Stimulated activated CD8-positive, alpha-beta memory T cell treated with anti-CD3 and anti-CD28 coated beads, Interleukin-7, amount 100 ng/mL, for 4 hours (primary cell): ENCODE data around the gene TP73.
"Not testable (repeated sequence)": the region's sequence is repeated elsewhere in the genome, so short reads cannot be mapped to it uniquely, and the experiment has no call there.

Experiments used
- DNase-seq, 2 donors: peaks; one replicate each; pipeline ENCODE4 v3.0.0-alpha.2; 2020; ENCODE audit warnings: low read depth in 2 of 2

The TP73 gene

GRCh38 chr1:3744646-3745045 lies 92.3 kb downstream of the TP73 start:
- no peak for DNase-seq

- DNase-seq = no peak
Observed at GRCh38 chr1:3745071-3745470, 92.8 kb downstream of the TP73 start.

GRCh38 chr1:3745590-3746381 lies 93.5 kb downstream of the TP73 start:
- no peak for DNase-seq

- no peak for DNase-seq
Observed at GRCh38 chr1:3746389-3746829, 94.1 kb downstream of the TP73 start.

GRCh38 chr1:3746830-3747521 lies 94.7 kb downstream of the TP73 start:
- peak; percentile 64 to 81 for DNase-seq

- no peak for DNase-seq
Observed at GRCh38 chr1:3747522-3747848, 95.2 kb downstream of the TP73 start.

- no peak for DNase-seq
Observed at GRCh38 chr1:3747903-3748302, 95.6 kb downstream of the TP73 start.

GRCh38 chr1:3748316-3748900 lies 96.1 kb downstream of the TP73 start:
- not testable (repeated sequence) for DNase-seq

GRCh38 chr1:3749512-3749911 lies 97.2 kb downstream of the TP73 start:
- DNase-seq = no peak

GRCh38 chr1:3750741-3751140 lies 98.4 kb downstream of the TP73 start:
- DNase-seq = no peak

GRCh38 chr1:3752400-3752945 lies 100.2 kb downstream of the TP73 start, which contains the start of gene CCDC27:
TSS of gene CCDC27 (plus strand) at chr1:3752450. CDS start at chr1:3752482, 32 bp downstream.
- DNase-seq = no peak

GRCh38 chr1:3753656-3754454 lies 101.5 kb downstream of the TP73 start:
- DNase-seq = no peak

- DNase-seq = no peak
Observed at GRCh38 chr1:3756394-3756793, 104.1 kb downstream of the TP73 start.

GRCh38 chr1:3759164-3759563 lies 106.8 kb downstream of the TP73 start:
- no peak for DNase-seq

- no peak for DNase-seq
Observed at GRCh38 chr1:3759796-3760195, 107.5 kb downstream of the TP73 start.

- DNase-seq = no peak
Observed at GRCh38 chr1:3761296-3762010, 109.1 kb downstream of the TP73 start.

- no peak for DNase-seq
Observed at GRCh38 chr1:3762151-3762872, 110.0 kb downstream of the TP73 start.

GRCh38 chr1:3762873-3763228 lies 110.5 kb downstream of the TP73 start:
- DNase-seq = no peak

- no peak for DNase-seq
Observed at GRCh38 chr1:3763351-3764125, 111.2 kb downstream of the TP73 start.
